CD4-positive, alpha-beta T cell treated with Interleukin-1 beta for 1 hour (primary cell): Measurements from ENCODE around the gene GLRX5.
"Not testable (repeated sequence)": the region's sequence is repeated elsewhere in the genome, so short reads cannot be mapped to it uniquely, and the experiment has no call there.

ENCODE experiments used
- DNase-seq, 2 donors: peaks; one replicate each; pipeline ENCODE4 v3.0.0-alpha.2; 2020 to 2022

Gene GLRX5

DNA sequence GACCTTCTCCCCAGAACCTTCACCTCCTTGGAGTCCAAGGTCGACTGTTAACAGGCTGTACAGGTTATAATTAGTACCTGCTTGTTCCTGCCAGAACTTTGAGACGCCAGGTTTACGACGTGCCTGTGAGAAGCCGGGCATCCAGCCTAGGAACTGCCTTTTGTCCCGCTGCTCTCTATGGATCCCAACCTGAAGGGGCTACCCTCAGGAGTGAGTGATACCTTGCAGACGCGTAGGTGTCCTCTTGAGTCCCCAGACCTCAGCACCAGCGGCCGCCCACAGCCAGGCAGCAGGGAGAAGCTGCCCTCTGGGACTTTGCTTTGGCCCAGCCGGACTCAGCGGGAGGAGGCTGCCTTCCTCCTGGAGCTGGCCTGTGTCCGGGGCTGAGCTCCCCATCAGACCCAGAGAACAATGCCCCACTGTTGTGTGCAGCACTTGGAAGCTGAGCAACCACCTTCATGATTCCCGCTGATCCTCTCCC, 34.6 kb upstream of the GLRX5 start:
- DNase-seq, result no peak

DNA sequence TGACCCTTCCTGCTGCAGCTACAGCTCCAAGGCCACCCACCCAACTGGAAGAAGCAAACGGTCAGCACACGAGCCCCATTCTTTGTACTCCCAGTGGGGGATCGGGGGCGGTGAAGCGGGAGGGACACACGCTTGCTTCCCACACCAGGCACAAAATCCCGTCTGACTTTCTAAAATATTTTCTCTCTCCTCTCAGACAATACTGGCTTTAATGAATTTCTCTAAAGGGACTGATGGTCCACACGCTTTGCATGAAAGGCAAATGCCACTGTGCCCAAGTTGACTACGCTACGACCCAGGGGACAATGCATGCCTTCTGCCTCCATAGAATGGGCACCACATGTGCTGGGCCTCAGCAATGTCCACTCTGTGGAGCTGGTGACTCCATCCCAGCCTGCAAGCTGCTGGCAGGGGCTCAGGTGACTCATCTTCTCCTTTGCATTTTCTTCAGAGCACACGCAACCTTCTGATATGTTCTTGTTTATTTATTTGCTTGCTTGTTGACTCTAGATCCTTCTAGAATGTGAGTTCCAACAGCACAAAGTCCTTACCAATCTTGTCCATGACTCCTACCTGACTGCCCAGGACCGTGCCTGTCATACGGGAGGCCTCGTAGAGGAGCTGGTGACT, 34.0 kb upstream of the GLRX5 start:
- no peak for DNase-seq

DNA sequence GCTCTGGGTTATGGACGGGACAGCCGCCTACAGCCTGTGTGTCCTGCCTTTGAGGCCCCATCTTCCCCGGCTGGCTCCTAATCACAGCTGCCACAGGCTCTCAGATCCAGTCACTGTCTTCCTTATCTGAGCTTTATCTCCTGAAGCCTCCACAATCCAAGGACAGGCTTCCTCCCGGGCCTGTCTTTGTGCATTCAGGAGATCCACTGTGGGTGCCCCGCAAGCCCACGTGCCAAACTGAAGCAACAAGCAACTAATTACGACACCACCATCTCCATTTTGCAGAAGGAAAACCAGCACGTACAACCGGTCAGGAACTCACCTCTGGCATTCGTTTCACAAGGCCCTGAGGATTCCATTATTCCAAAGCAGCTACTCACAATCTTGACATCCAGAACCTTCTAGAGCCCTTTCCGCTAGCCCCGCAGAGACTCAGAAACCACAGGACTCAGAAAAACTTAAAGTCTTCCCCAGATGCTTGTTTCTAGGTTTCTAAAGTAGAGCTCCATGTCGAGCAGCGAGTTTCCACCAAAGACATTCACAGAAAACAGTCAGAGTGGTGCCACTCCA, 32.4 kb upstream of the GLRX5 start:
- DNase-seq, result no peak

DNA sequence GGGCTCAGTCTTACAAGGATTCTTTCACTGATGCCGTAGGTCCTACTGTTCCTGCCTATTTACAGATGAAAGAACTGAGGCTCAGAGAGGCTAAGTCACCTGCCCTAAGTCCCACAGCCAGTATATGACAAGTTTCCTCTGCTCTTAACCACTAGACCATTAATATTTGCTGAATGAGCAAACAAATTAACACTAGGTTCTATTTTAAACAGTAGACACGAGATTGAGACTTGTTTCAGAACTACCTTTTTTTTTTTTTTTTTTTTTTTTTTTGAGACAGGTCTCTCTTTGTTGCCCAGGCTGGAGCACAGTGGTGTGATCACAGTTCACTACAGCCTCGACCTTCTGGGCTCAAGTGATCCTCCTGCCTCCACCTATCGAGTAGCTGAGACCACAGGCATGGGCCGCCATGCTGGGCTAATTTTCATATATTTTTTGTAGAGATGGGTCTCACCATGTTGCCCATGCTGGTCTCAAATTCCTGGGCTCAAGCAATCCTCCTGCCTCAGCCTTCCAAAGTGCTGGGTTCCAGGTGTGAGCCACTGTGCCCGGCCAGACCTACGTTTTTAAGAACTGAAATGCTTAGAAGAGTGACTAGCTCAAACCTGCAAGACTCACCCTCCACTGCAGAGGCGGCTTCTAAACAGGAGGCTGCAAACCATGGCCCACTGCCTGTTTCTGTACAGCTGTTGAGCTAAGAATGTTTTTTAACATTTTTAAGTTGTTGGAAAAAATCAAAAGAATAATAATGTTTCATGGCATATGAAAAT, 31.3 kb upstream of the GLRX5 start:
- DNase-seq, result no peak

DNA sequence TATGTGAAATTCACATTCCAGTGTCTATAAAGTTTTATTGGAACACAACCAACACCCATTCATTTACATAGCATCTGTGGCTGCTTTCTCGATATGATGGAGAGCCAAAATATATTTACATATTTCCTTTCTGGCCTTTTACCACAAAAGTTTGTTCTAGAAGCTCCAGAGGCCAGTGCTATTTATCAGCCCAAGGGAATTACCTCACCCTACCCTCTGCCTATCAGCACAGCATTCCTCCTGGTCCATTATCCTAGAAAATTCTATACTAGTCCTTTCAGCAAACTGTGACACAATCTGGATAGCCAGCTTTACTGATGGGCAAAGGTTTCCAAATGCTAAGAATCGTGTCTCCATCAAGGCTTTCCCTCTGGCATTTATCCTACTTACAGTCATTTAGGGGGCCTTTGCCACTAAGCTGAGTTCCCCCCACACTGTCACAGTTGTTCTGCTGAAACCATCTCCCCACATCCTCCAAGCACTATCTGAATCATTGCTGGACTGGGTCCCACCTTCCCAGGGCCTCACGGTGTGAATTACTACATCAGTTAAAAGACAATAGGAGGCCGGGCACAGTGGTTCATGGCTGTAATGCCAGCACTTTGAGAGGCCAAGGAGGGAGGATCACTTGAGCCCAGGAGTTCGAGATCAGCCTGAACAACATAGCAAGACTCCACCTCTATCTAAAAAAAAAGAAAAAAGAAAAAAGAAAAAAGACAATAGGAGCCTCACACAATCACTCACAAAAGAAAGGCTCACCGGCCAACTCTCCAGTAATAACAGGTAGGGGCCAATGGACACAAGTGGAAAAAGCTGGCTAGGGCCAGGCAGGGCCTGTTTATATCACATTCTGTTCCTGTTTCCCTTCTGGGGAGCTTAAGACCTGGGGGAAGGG, 30.5 kb upstream of the GLRX5 start:
- no peak for DNase-seq

DNA sequence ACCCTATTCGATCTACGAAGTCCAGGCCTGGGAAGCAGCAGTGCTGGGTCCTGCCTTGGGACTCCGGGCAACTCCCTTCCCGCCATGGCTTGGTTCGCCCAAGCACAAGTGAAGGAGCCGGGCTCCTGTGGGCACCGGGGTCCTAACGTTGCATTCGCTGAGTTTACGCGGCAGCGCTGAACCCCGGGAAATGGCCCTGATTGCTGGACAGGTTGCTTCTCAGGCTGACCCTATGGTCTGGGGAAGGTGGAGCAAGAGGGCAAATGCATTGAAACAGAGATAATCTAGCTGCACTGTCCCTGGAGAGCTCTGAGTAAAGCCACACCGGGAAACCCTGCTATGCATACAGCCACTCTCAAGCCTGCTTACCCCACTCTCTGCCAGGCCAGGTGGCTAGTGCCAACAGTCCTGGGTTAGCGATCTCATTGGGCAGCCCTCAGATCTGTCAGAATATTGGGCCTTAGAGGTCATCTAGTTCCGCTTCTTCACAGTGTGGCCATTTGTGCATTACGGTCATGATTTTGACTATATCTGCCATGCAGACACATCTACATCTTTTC, 29.7 kb upstream of the GLRX5 start:
- DNase-seq, result no peak

DNA sequence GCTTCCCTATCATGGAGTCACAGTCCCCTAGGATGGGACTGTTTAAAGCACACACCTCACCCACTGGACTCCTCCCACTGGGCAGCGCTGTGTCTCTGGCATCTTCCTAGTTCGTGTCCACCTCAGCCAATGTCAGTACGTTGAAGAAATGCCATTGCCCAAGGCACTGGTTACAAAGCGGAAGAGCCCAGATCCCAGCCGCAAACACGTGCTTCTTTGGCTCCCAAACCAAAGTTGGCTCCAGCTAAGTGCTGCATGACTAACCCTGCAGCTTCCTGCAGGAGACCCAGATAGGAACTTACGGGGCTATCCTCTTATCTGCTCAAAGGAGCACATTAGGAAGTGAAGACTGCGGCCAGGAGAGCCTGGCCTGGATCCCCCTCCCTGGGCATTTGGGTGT, 27.7 kb upstream of the GLRX5 start:
- peak in 1 of 2 donors; percentile 53 for DNase-seq

DNA sequence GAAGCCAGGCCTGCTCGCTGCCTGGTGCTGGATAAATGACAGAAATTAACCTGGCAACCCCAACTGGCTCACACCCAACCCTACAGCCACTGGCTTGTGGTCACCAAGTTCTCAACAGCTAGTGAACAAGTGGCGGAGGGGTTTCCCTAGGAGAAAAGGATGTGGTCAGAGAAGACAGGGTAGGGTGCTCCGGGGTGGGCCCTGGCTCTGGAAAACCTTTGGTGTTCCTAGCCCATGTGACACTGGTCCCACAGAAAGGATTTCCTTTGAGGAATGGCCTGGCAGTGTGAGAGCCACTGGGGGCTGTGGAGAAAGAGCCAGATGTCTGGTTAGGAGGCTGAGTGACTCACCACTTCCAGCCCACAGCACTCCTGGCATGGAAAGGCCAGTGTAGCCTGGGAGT, 27.1 kb upstream of the GLRX5 start:
- DNase-seq, result peak in 1 of 2 donors; percentile 37

DNA sequence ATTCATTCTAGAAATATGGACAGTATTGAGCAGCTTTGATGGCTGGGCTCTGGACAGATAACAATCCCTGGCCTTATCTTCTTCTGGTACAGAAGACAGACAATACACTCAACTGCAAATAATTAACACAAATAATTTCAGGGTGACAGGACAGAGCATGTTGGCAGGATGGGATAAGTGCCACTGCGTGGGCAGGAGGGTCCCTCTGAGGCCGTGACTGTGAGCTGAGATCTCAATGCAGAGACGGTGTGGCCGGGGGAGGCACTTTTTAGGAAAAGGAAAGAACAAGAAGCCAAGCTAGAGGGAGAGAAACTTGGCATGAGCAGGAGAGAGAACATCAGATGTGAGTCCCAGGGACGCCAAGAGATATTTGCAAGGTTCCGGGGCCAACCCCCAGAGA, 26.5 kb upstream of the GLRX5 start:
- no peak for DNase-seq

DNA sequence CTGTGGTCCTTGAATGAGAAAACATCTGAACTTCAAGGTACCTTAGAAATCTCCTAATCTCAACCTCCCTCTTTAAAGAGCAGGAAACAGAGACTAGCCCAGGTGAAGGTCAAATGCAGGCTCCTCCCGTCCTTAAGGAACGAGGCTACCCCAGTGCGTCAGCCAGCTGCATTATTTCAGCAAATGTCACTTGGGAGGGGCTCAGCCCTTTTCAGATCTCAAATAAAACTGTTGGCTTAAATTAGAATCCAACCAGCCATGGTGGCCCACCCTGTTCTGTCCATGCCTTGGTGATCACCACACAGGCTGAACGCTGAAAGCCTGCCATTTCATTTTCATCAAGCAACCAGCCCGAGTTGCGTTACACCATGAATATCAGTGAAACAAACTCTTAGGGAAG, 25.4 kb upstream of the GLRX5 start:
- no peak for DNase-seq

DNA sequence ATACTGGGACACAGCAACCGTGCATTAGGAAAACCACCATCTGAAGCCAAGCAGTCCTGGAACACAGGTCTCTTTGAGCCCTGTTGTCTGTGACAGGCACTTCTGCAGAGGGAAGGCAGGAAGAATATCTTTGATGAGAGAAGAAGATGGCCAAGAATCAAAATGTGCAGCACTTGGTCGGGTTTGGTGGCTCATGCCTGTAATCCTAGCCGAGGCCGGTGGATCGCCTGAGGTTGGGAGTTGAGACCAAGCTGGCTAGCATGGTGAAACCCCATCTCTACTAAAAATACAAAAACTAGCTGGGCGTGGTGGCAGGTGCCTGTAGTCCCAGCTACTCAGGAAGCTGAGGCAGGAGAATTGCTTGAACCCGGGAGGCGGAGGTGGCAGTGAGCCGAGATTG, 24.5 kb upstream of the GLRX5 start:
- not testable (repeated sequence) for DNase-seq

DNA sequence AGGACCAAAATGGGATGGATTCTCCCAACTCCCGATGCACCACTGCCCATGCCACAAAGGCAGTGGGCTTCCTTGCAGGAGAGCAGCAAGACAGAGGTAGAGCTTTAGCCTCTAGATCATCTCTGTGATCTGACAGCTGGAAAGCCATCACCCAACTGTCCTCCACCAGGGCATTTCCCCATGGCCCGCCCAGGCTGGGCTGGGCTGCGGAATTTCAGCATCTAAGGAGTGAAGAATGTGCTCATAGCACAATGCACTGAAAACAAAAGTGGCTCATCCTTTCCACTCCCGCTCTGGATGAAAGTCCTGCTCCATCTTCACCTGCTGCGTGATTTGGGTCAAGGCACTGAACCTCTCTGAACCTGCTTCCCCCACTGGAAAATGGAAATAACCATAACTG, 24.0 kb upstream of the GLRX5 start:
- no peak for DNase-seq

DNA sequence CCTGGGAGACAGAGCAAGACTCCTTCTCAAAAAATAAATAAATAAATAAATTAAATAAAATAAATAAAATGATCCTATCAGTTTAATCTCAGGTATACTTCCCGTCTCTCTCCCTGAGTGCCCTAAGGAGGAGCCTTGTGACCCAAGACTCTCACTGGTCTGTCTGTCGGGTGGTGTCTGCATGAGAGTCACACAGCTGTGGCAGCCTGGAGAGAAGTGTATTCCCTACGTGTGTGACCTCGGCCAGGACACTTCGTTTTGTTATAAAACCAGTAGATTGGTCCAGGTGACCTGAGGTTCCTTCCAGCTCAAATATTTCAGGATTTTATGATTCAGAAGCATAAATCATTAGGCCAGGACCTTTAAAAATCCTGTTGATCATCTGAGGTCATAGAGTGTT, 23.2 kb upstream of the GLRX5 start:
- DNase-seq, result no peak

DNA sequence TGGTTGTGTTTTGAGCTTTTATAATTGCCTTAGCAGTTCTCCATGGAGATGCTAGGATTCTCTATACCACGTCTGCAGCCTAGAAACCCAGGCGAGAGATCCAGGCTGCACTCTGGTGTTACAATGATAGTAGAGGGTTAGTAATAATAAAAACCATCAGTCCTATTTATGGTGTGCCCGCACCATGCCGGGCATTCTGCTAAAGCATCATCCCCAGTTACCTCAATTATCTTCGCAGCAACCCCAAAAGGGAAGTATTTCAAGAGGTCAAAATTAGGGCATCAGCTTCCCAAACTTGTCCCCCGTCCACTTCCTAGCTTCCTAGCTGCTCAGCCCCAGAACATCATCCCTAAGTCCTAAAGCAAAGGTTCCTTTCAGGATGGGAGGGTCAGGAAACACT, 21.6 kb upstream of the GLRX5 start:
- no peak for DNase-seq

DNA sequence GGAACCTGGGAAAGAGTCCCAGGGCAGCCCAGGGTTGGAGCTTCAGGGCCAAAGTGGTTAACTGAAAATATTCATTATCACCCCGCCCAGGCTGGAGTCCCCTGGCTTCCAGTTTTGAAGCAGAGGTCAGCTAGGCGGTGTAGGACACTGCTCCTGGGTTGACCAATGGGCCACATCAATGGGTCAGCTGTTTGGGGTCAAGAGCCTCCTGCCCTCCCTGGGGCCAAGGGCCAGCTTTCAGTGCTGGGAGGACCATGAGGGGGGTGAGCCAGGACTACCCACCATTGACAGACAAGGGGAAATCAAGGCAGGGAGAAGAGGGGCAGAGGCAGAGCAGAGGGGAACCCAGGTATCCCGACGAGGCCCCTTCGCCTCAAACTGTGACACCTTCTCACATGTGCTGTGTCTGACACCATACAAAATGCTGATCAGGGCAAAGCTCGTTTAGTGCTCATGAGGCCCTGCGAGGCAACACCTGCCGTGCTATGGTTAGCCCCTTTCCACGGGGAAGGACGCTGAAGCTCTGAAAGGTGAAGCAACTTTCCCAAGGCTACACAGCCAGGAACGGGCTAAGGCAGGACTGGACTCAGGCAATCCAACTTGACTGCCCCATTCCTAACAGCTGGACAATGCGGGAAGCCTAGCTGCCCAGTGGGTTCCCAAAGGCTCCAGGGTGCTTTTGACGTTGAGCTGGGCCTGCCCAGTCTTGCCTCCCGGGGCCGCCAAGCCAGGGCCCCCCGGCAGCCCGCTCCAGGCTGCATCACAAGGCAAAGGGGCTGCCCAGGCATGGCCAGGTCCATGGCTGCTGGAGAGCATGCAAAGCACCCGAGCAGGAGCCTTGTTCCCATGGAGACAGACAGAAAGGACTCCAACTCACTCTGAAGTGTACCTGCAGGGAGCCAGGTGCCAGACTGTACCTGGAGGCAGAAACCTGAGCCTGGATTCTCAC, 20.4 kb upstream of the GLRX5 start:
- no peak for DNase-seq

DNA sequence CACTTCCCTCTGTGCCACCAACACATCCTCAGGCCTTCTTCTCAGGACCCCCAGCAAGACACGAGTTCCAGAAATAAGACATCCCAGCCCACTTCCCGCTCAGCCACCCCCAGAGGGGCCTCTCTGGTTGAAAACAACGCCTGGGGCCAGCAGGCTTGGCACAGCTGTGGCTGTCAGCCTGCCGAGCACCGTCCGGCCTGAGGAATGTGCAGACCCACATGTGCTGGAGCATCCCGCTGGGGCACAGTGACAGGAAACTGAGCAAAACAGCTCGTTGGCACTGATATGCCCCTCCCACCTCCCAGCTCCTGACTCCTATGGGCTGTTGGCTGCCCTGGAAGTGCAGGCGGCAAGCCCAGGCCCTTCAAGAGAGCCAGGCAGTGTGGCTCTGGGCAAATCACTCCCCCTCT, 19.8 kb upstream of the GLRX5 start:
- DNase-seq, result no peak

DNA sequence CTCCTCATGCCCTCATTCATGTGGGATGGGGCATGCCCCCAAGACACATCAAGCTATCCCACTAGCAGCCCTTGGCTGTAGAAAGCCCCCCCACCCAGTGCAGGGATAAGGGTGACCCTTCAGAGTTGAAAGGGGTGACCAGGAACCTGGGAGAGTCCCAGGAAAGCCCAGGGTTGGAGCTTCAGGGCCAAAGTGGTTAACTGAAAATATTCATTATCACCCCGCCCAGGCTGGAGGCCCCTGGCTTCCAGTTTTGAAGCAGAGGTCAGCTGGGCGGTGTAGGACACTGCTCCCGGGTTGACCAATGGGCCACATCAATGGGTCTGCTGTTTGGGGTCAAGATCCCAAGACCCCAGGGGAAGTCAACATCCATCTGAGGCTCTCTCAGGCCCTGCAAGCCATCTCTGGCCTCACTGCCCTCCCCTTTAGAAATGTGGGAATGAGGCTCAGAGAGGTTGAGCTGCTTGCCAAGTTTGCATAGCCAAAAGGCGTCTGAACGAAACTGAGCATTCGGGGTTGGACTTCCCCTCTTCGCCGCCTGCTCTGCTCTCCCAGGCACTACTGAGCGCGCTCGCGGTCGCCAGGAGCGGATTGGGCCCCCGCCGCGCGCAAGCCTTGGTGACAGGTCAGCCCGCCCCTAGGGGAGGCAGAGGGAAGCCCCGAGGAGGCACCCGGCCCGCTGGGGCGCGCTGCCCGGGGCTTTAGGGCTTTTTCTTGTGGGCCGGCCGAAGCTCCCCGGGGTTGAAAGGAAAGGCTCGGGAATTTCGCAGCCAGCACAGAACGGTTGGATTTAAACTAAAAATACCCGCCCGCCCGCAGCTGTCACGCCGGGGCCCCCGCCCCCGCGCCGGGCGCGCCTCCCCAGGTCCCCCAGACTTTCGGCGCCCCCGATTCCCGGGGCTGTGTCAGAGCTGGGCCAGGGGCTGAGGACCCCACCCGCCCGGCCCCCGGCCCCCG, 19.0 kb upstream of the GLRX5 start:
- peak; percentile 85 for DNase-seq

DNA sequence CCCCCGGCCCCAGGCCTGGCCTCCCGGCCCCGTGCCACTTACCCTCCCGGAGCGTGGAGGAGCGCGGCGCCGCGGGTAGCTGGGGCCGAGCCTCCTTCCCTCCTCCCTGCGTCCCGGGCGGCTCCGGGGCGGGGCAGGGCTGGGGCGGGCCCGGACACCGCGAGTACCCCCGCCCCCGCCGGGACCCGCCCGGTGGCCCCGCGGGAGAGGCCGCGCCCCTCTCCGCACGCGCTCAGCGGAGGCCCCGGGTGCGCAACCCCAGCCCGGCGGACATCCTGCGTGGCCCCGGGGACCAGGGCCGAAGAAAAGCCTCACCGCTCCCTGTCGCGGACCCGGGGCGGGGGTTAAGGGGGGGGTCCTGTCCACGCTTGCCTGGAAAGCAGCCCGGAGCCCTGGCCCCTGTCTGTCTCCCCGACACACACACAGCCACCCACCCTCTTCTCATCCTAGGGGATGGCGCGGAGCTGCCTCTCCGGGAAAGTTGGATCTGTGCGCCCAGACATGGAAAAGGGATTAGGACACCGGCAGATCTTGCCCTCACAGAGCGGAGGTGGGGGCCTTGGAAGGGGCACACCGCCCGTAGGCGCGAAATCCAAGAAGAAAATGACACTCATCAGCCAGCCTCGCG, 18.2 kb upstream of the GLRX5 start, which contains the start of gene SYNE3:
SYNE3 (minus strand) TSS at position 97 of the 628 bp plus-strand sequence. CDS start 40,829 bp downstream, outside the sequence.
- DNase-seq, result peak; percentile 59 to 66

DNA sequence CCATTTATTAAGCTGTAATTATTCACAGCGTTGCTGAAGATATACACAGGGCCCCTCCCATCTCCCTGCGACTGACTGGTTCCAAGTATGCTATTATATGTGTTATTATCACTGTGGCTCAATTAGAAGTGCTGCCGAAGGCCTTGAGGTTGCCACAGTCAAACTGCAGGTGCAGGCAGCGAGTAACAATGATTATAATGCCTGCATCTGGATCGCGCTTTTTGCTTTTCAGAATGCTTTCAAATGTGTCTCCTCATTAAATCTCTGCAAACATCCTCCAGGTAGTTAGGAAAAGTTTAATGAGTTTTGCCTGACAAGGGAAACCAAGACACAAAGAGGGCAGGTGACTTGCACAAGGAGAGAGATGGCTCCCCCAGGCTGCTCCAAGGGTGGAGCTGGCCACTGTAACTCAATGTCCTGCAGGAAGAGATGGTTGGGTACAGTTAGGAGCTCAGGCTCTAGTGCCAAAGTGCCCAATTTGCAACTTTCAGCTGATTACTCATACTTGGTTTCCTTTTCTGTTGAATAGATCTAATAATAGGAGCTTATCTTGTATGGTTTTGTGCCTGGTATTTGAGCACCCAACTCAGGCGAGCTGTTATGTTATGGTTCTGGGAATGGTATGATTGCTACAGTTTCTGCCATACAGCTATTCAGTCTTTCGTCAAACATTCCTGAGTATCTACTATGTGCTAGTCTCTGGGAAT, 16.7 kb upstream of the GLRX5 start:
- DNase-seq, result no peak
